ENCODE results near the gene JAK1. TPM values are rescaled to one million over a fixed set of nuclear protein-coding genes. Genes with fewer than 3 reads are reported as not detected.
"Not testable (repeated sequence)": the region's sequence is repeated elsewhere in the genome, so short reads cannot be mapped to it uniquely, and the experiment has no call there.

The JAK1 gene
- total and polyA plus RNA-seq, 10 donors: 46.6 to 270 (median 205) TPM

DNA sequence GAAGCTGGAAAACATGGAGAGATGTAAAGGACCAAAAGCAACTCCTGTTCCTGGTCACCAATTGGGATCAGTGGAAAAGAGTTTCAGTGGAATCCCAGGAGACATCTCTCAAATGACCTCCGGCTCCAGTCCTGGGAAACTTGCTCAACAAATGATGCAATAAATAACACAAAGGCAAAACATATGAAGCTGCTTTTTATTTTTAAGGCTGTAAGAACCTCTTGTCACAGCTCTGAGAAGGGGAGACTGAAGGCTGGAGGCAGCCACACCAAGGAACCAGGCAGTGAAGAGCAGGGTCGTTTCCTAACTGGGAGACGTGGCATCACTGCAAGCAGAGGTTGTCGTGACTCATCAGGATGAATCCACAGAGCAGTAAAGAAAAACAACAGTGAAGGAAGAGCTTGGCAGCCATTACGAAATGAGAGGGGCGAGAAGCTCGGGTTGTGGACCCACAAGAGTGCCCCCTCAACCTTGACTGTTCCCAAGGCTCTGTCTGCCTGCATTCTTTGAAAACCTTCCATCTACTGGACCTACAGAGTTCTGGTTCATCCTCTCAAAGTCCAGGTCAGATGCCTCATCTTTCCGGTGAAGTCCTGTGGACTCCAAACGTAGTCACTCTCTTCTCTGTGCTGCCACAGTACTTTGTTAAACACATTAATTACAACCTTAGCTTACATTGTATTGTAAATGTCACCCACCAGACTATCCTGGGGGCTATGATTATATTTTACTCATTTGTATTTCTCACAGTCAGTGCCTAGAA is 32.1 kb downstream of the JAK1 start:
- 52 to 79% (median 62%) methylated on average over 9 of the region's 9 CpGs for WGBS, 5 donors
- peaks cover 0 to 4% (median 0%) of the 10 kb centered on the region in 8 donors for H3K9me3 ChIP-seq
- no peaks in the 10 kb centered on the region for H3K27me3 ChIP-seq (replicated peaks in 1 of 7)
- no peak for DNase-seq
- intact Hi-C loops (cut with DNase I; ENCODE audit: low total_unique reads): no loop called here
- peak overlapping the region in 1 of 8 donors; percentile 13 for H3K4me3 ChIP-seq
- H3K27ac ChIP-seq: peak overlapping the region in 4 of 8 donors; percentile 62 to 69 (median 66)
- TF ChIP-seq POLR2AphosphoS5 (IDR thresholded peaks at IDR 0.05) (peak in 1 of 3 donors; percentile 30), POLR2A (IDR thresholded peaks at IDR 0.05) (no peak)
- peaks cover 0 to 8% (median 0%) of the 10 kb centered on the region in 6 donors for H3K36me3 ChIP-seq
- H3K4me1 ChIP-seq: peaks cover 32 to 91% (median 62%) of the 10 kb centered on the region in 6 donors

DNA sequence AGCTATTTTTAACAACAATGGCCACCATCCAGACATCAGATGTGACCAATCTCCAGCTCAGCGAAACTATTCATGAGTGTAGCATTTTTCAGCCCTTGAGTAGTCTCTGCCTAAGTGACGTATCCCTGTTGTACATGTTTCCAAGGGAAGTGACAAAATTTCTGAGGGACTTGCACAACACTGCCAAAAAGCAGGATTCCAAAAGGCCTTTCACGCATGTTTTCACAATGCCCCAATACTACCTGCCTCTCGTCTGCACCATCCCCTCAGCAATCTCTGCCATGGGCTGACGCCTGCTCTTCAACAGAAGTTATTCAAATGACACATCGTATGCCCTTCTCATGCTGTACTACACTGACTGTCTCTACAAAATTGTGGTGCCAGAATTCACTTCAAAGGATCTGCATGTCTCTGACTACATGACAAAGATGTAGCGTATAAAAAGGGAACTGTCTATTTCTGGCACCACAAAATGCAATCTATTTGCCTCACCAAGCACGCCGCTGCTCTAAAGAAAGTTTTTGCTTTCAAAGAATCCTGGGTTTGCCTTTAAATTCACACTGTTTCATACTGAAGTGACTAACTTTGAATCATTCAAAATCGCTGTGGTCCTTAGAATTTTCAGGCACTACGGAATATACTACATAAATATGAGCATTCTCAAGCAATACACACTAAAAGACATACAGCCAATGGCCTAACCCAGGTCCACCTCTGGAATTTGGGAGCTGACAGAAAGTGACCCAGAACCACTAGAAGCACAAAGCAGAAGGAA is 32.9 kb downstream of the JAK1 start:
- TF ChIP-seq, protein P1, sequence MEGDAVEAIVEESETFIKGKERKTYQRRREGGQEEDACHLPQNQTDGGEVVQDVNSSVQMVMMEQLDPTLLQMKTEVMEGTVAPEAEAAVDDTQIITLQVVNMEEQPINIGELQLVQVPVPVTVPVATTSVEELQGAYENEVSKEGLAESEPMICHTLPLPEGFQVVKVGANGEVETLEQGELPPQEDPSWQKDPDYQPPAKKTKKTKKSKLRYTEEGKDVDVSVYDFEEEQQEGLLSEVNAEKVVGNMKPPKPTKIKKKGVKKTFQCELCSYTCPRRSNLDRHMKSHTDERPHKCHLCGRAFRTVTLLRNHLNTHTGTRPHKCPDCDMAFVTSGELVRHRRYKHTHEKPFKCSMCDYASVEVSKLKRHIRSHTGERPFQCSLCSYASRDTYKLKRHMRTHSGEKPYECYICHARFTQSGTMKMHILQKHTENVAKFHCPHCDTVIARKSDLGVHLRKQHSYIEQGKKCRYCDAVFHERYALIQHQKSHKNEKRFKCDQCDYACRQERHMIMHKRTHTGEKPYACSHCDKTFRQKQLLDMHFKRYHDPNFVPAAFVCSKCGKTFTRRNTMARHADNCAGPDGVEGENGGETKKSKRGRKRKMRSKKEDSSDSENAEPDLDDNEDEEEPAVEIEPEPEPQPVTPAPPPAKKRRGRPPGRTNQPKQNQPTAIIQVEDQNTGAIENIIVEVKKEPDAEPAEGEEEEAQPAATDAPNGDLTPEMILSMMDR (IDR thresholded peaks at IDR 0.05 in 8 of 11, conservative IDR thresholded peaks at IDR 0.05 in 3 of 11): no peak
- TF ChIP-seq POLR2AphosphoS5 (IDR thresholded peaks at IDR 0.05) (peak in 1 of 3 donors; percentile 65), POLR2A (IDR thresholded peaks at IDR 0.05) (no peak)
- no peak for DNase-seq
- peaks cover 0 to 4% (median 0%) of the 10 kb centered on the region in 8 donors for H3K9me3 ChIP-seq
- H3K27ac ChIP-seq: peak overlapping the region in 6 of 8 donors; percentile 23 to 69 (median 64)
- WGBS, 5 donors: 38 to 52% (median 41%) methylated on average over 11 of the region's 11 CpGs
- intact Hi-C loops (cut with DNase I; ENCODE audit: low total_unique reads): no loop called here
- peaks cover 31 to 91% (median 63%) of the 10 kb centered on the region in 6 donors for H3K4me1 ChIP-seq
- no peaks in the 10 kb centered on the region for H3K27me3 ChIP-seq (replicated peaks in 1 of 7)
- peaks cover 0 to 8% (median 0%) of the 10 kb centered on the region in 6 donors for H3K36me3 ChIP-seq
- H3K4me3 ChIP-seq: peak overlapping the region in 1 of 8 donors; percentile 13

DNA sequence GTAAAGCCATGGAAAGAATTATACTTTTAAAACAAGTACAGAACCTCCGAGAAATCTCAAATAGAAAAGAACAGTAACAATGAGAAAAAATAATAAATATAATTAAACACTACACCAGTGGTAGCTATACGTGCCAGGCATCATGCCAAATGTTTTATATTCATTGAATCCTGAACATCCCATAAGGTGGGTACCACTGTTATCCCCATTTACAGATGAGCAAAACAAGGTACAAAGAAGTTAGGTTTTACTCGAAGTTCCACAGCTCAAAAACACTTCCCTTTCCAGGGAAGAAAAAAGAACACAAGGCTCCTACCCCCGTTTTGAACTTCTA is 33.4 kb downstream of the JAK1 start:
- H3K27ac ChIP-seq: peak overlapping the region in 5 of 8 donors; percentile 43 to 69 (median 66)
- peaks cover 34 to 91% (median 67%) of the 10 kb centered on the region in 6 donors for H3K4me1 ChIP-seq
- no peak for DNase-seq
- peaks cover 0 to 4% (median 0%) of the 10 kb centered on the region in 8 donors for H3K9me3 ChIP-seq
- 38 to 56% (median 46%) methylated on average over 4 of the region's 4 CpGs for WGBS, 5 donors
- H3K27me3 ChIP-seq (replicated peaks in 1 of 7): no peaks in the 10 kb centered on the region
- H3K36me3 ChIP-seq: peaks cover 0 to 8% (median 0%) of the 10 kb centered on the region in 6 donors
- H3K4me3 ChIP-seq: peak overlapping the region in 1 of 8 donors; percentile 13
- no peak for TF ChIP-seq POLR2AphosphoS5 (IDR thresholded peaks at IDR 0.05)
- TF ChIP-seq, protein P1 (IDR thresholded peaks at IDR 0.05 in 8 of 11, conservative IDR thresholded peaks at IDR 0.05 in 3 of 11): no peak
- intact Hi-C loops (cut with DNase I; ENCODE audit: low total_unique reads): no loop called here

DNA sequence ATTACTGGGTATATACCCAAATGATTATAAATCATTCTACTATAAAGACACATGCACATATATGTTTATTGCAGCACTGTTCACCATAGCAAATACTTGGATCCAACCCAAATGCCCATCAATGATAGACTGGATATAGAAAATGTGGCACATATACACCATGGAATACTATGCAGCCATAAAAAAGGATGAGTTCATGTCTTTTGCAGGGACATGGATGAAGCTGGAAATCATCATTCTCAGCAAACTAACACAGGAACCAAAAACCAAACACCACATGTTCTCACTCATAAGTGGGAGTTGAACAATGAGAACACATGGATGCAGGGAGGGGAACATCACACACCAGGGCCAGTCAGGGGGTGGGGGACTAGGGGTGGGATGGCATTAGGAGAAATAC is 35.7 kb downstream of the JAK1 start:
- H3K27me3 ChIP-seq (replicated peaks in 1 of 7); H3K27ac ChIP-seq; intact Hi-C loops (cut with DNase I; ENCODE audit: low total_unique reads); H3K9me3 ChIP-seq; H3K4me3 ChIP-seq; DNase-seq: not testable (repeated sequence)
- peaks cover 0 to 17% (median 0%) of the 10 kb centered on the region in 6 donors for H3K36me3 ChIP-seq
- peaks cover 44 to 91% (median 73%) of the 10 kb centered on the region in 6 donors for H3K4me1 ChIP-seq

DNA sequence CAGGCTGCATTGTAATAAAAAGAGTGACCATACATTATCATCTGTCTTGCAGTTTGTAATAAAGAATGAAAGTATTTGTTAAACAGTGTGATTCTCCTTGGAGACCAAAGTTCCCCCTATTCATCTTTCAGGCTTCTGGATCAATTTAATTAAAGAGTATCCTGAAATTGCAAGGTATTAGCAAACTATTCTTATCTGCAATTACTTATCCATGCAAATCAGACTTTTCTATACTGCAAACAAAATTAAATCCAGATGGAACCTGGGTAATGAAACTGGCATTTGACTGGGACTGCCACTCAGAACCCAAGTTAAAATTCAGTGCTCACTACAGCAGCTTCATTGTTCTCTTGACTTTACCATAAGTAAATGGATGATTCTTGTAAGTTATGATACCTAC is 37.1 kb downstream of the JAK1 start:
- DNase-seq: no peak

More for the DNA sequence above, 37.1 kb downstream of the JAK1 start:
- H3K27me3 ChIP-seq (replicated peaks in 1 of 7): no peaks in the 10 kb centered on the region
- H3K4me3 ChIP-seq: no peak overlapping the region
- no peak for TF ChIP-seq POLR2A (IDR thresholded peaks at IDR 0.05)
- TF ChIP-seq, protein P1 (IDR thresholded peaks at IDR 0.05 in 8 of 11, conservative IDR thresholded peaks at IDR 0.05 in 3 of 11): no peak
- no peak for TF ChIP-seq POLR2AphosphoS5 (IDR thresholded peaks at IDR 0.05)
- intact Hi-C loops (cut with DNase I; ENCODE audit: low total_unique reads): no loop called here
- peaks cover 47 to 91% (median 73%) of the 10 kb centered on the region in 6 donors for H3K4me1 ChIP-seq
- H3K27ac ChIP-seq: no peak overlapping the region
- H3K9me3 ChIP-seq: peaks cover 0 to 4% (median 0%) of the 10 kb centered on the region in 8 donors
- H3K36me3 ChIP-seq: peaks cover 0 to 17% (median 0%) of the 10 kb centered on the region in 6 donors

Data from spleen (tissue), 11 donors.